Uterus (tissue), 4 donors: ENCODE results near the gene SRRT. TPM values are rescaled to one million over a fixed set of nuclear protein-coding genes. Genes with fewer than 3 reads are reported as not detected.

Source experiments
- DNase-seq, 2 donors: peaks; one replicate each; pipeline ENCODE4 v3.0.0-alpha.2; 2019 to 2020
- H3K27ac ChIP-seq, 2 donors: fragments of 200-600 bp; sonication (generic); 1 replicate in 1 of 2; 2 replicates in 1 of 2; pipeline ENCODE4 v1.5.1; 2016 to 2018
- H3K27me3 ChIP-seq, 2 donors: fragments of 200-600 bp; sonication (generic); one replicate each; pipeline ENCODE4 v1.5.1; 2018 to 2019; ENCODE audit warnings: control low read depth in 1 of 2
- H3K36me3 ChIP-seq, 2 donors: fragments of 200-600 bp; sonication (generic); one replicate each; pipeline ENCODE4 v1.5.1; 2019; ENCODE audit warnings: control low read depth in 1 of 2
- H3K4me1 ChIP-seq, 2 donors: fragments of 200-600 bp; sonication (generic); one replicate each; pipeline ENCODE4 v1.5.1; 2018 to 2019; ENCODE audit warnings: control low read depth in 1 of 2
- H3K4me3 ChIP-seq, 2 donors: fragments of 200-600 bp; sonication (generic); 1 replicate in 1 of 2; 2 replicates in 1 of 2; pipeline ENCODE4 v1.5.1; 2018 to 2019; ENCODE audit warnings: mild to moderate bottlenecking in 1 of 2
- H3K9me3 ChIP-seq, 2 donors: fragments of 200-600 bp; sonication (generic); one replicate each; pipeline ENCODE4 v1.5.1; 2019; ENCODE audit warnings: control low read depth in 1 of 2
- POLR2A ChIP-seq, 2 donors: fragments of 450-650 bp; IDR thresholded peaks; one replicate each; pipeline ENCODE4 v1.6.1; 2016; ENCODE audit warnings: antibody characterized with exemption in 2 of 2, mild to moderate bottlenecking in 1 of 2, moderate library complexity in 1 of 2
- intact Hi-C: fragments of 100-400 bp; cut with DNase I; formaldehyde crosslinking; loops from one replicate; pipeline ENCODE4 v1.15.1; 2023; ENCODE audit warnings: low total_unique reads
- total RNA-seq, 4 donors: library from RNA; depleted of rRNA in 3 of 4; stranded (reverse); fragments of >200 nt in 3 of 4; gene quantifications; one replicate each; pipeline versions ENCODE4 v1.1.0 to v1.2.4, GENCODE V29; 2014 to 2023
- TF ChIP-seq, protein P1 (sequence below), 4 experiments: fragments of 200-600 bp in 2 of 4; fragments of 450-650 bp in 2 of 4; sonication (generic) in 2 of 4; IDR thresholded peaks; one replicate each; pipeline ENCODE4 v1.5.1; 2016 to 2019; ENCODE audit warnings: antibody characterized with exemption in 4 of 4, mild to moderate bottlenecking in 2 of 4, moderate library complexity in 1 of 4
- donor health status: DM: yes; HTN: yes; CAD: no.

The SRRT gene
- total RNA-seq, 4 donors from 2014 or later, result 17.1 to 185 (median 41.1) TPM

DNA sequence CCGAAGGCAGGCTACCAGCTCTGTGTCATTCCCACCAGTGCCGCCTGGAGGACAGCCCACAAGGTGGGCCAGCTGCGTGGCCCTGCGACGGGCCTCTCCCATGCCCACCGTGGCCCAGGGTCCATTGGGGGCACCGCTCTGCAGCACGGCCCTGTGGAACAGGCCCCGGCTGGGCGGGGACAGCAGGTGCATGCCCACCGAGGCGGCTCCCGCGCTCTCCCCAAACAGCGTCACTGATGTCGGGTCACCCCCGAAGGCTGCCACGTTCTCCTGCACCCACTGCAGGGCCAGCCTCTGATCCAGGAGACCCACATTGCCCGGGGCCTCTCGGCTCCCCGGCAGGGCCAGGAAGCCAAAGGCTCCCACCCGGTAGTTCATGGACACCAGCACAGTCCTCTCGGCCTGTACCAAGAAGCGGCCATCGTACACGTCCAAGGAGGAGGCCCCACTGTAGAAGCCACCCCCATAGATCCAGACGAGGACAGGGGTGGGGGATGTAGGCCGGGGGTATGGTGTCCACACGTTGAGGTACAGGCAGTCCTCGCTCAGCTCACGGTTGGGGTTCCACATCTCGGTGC is 18.5 kb downstream of the SRRT start:
- H3K9me3 ChIP-seq, result no peaks in the 10 kb centered on the region
- no peak for DNase-seq
- no peak overlapping the region for H3K4me3 ChIP-seq
- no peaks in the 10 kb centered on the region for H3K36me3 ChIP-seq
- H3K4me1 ChIP-seq, result peaks cover 0 to 27% of the 10 kb centered on the region in 2 donors
- TF ChIP-seq, protein P1, sequence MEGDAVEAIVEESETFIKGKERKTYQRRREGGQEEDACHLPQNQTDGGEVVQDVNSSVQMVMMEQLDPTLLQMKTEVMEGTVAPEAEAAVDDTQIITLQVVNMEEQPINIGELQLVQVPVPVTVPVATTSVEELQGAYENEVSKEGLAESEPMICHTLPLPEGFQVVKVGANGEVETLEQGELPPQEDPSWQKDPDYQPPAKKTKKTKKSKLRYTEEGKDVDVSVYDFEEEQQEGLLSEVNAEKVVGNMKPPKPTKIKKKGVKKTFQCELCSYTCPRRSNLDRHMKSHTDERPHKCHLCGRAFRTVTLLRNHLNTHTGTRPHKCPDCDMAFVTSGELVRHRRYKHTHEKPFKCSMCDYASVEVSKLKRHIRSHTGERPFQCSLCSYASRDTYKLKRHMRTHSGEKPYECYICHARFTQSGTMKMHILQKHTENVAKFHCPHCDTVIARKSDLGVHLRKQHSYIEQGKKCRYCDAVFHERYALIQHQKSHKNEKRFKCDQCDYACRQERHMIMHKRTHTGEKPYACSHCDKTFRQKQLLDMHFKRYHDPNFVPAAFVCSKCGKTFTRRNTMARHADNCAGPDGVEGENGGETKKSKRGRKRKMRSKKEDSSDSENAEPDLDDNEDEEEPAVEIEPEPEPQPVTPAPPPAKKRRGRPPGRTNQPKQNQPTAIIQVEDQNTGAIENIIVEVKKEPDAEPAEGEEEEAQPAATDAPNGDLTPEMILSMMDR (IDR thresholded peaks at IDR 0.05), result no peak
- no peak overlapping the region for H3K27ac ChIP-seq
- intact Hi-C loops, result no loop called here
- H3K27me3 ChIP-seq, result peaks cover 0 to 8% of the 10 kb centered on the region in 2 donors

DNA sequence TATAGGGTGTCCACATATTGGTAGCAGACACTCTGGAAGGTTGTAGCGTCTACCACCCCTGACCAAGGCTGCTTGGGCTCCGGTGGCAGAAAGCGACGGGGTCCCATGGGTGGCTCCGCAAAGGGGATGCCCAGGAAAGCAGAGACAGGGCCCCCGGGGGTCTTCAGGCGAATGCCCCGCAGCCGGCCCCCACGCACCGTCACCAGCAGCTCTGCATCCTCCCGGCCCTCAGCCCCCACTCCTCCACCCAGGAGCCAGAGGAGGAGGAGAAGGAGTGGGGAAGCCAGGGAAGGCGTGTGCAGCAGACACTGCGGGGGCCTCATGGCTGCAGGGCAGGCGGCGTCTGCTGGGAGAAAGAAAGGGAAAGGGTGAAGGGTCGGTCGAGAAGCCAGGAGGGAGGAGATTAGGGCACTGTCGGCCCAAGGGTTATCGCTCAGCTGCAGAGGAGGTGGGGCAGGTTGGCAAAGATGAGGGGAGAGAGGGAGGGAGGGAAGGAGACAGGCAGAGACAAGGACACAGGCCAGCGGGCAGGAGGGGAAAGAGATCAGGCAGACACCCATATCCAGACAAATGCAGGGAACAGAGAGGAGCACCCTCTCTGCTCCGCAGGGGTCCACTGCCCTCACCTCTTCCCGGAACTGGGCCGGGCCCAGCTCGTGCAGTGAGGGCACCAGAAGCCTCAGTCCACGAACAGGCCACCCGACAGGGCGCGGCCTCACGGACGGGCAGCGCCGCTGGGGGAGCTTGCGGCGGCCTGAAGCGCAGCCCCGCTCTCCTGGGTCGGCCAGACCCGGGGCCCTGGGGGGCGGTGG is 19.2 kb downstream of the SRRT start:
- peak overlapping the region in 1 of 2 donors; percentile 34 for H3K4me3 ChIP-seq
- H3K36me3 ChIP-seq, result no peaks in the 10 kb centered on the region
- peak overlapping the region in 1 of 2 donors; percentile 66 for H3K27ac ChIP-seq
- intact Hi-C loops, result no loop called here
- peaks cover 0 to 8% of the 10 kb centered on the region in 2 donors for H3K27me3 ChIP-seq
- H3K4me1 ChIP-seq, result peaks cover 0 to 21% of the 10 kb centered on the region in 2 donors
- no peak for DNase-seq
- H3K9me3 ChIP-seq, result no peaks in the 10 kb centered on the region
- TF ChIP-seq, protein P1 (IDR thresholded peaks at IDR 0.05), result no peak
- TF ChIP-seq POLR2A (IDR thresholded peaks at IDR 0.05), result no peak

DNA sequence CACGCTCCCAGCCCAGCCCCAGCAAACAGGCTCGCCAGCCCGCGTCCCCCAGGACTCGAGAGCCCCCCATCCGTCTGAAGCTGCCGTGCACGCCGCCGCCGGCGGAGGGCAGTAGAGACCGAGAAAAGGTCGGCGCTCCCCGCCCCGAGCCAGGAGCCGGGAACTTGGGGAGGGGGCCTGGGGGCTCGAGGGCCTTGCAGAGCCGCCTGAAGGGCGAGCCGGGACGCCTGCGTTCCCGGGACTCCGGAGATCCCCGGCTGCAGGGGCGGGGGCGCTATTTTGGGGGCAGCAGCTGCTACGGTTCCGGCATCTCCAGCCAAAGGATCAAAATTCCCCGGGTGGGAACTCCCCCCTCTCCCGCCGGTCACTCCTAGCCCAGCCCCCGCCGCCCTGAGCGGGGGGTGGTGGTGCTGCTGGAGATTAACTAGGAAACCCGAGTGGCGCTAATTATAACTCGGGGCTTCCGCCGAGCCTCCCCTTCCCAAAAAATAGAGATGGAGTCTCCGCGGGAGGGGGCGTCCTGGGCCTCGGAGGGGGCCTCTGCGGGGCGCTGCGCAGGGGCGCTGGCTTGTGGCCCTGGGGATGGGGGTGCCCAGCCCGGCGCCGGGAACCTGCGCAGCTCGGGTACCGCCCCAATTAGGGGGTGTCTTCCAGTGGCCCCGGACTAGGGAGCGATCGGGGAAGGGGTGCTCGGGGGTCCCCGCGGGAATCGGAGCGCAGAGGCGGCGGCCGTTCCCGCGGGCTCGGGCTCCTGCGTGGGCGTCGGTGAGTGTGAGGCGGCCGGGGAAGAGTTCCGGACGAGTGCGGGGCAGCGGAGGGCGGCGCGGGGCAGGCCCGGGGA is 20.2 kb downstream of the SRRT start:
- TF ChIP-seq, protein P1 (IDR thresholded peaks at IDR 0.05), result peak; percentile 76 to 85 (median 79)
- TF ChIP-seq POLR2A (IDR thresholded peaks at IDR 0.05), result no peak
- no peaks in the 10 kb centered on the region for H3K9me3 ChIP-seq
- DNase-seq, result peak in 1 of 2 donors; percentile 66
- H3K4me1 ChIP-seq, result peaks cover 0 to 19% of the 10 kb centered on the region in 2 donors
- intact Hi-C loops, result no loop called here
- H3K36me3 ChIP-seq, result no peaks in the 10 kb centered on the region
- H3K27me3 ChIP-seq, result peaks cover 0 to 8% of the 10 kb centered on the region in 2 donors
- peak overlapping the region; percentile 34 for H3K4me3 ChIP-seq
- H3K27ac ChIP-seq, result peak overlapping the region; percentile 15 to 66

DNA sequence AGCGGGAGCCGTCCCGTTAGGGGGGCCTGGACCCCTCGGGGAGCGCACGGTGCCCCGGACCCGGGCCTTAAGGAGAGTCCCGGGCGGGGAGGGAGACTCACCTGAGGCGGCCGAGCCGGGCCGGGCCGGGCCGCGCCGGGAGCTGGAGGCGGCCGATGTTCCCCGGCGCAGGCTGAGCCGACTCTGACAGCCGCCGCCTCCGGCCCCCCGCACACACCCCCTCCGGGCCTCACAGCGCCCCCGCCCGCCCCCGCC is 20.7 kb downstream of the SRRT start, which contains the start of gene ACHE:
Gene ACHE, minus strand, starts transcription at position 188 of the 255 bp plus-strand sequence. CDS start 1,656 bp downstream, outside the sequence.
- Histone ChIP-seq H3K4me3 (peak within 1 kb of the TSS; percentile 34), H3K36me3 (no peaks in the 10 kb centered on the region), H3K9me3 (no peaks in the 10 kb centered on the region), H3K27me3 (peaks cover 0 to 8% of the 10 kb centered on the region in 2 donors), H3K4me1 (peaks cover 0 to 19% of the 10 kb centered on the region in 2 donors), H3K27ac (peak within 1 kb of the TSS; percentile 15 to 66)
- DNase-seq, result no peak
- TF ChIP-seq, protein P1 (IDR thresholded peaks at IDR 0.05), result no peak
- TF ChIP-seq POLR2A (IDR thresholded peaks at IDR 0.05), result no peak
- intact Hi-C loops, result no loop called here
